ENCODE measurements around the gene NDUFA13.

Gene NDUFA13

GRCh38 chr19:19515642-19516519 lies at the start of gene NDUFA13:
NDUFA13 (plus strand) TSS chr19:19516225; CDS start chr19:19516239, 14 bp downstream.
- peak within 1 kb of the TSS; percentile 33; the same call in 1 of the 2 replicates for H3K27ac ChIP-seq (ENCODE audit: extremely low read depth, low read depth, low read length)
- CTCF ChIA-PET = interaction anchor here (0.7 to 1.2 kb wide), 5 partner anchors 27 to 332 kb away, joined by 3 to 4 read pairs (median 3); no protein-coding TSS in a partner anchor
- H3K4me1 ChIP-seq (ENCODE audit: control insufficient read depth, insufficient read depth, low read length) = no peaks in the 10 kb centered on the region
- H3K36me3 ChIP-seq (ENCODE audit: control insufficient read depth in 2 of 2, insufficient read depth in 1 of 2, low read length in 2 of 2) = peaks cover 15 to 27% of the 10 kb centered on the region in 2 experiments; a peak in 2 of 3 replicates
- H3K9me3 ChIP-seq (ENCODE audit: control insufficient read depth, insufficient read depth, low read depth, low read length) = no peaks in the 10 kb centered on the region
- H3K4me3 ChIP-seq (ENCODE audit: low read depth, low read length) = peak within 1 kb of the TSS; percentile 83
- POLR2A ChIA-PET = interaction anchor here (0.7 to 2.4 kb wide), 6 partner anchors 9 to 325 kb away, joined by 3 to 6 read pairs (median 3); partner anchors contain the start of genes GATAD2A and YJEFN3
- no peak for TF ChIP-seq ZNF549 (tag by site-specific recombination; IDR thresholded peaks at IDR 0.05)
- no peak for TF ChIP-seq ZNF148 (tag by site-specific recombination; IDR thresholded peaks at IDR 0.05; ENCODE audit: borderline replicate concordance)
- no peak for TF ChIP-seq ZNF132 (tag by site-specific recombination; IDR thresholded peaks at IDR 0.05; ENCODE audit: borderline replicate concordance)
- TF ChIP-seq ZNF560 (tag by site-specific recombination; IDR thresholded peaks at IDR 0.05; ENCODE audit: borderline replicate concordance) = no peak
- TF ChIP-seq ZNF202 (tag by site-specific recombination; IDR thresholded peaks at IDR 0.05; ENCODE audit: borderline replicate concordance) = no peak
- no peak for TF ChIP-seq SETDB1 (IDR thresholded peaks at IDR 0.05; ENCODE audit: insufficient read length, low read length)
- TF ChIP-seq ZNF292 (tag by site-specific recombination; IDR thresholded peaks at IDR 0.05; ENCODE audit: borderline replicate concordance, low read depth) = no peak
- no peak for TF ChIP-seq ZNF48 (tag by site-specific recombination; IDR thresholded peaks at IDR 0.05)
- 0 out of 2 replicates have a peak, but pooled peaks have one; percentile 36 for TF ChIP-seq ZEB2 (tag by site-specific recombination; IDR thresholded peaks at IDR 0.05)
- TF ChIP-seq HOXC10 (CRISPR knock-in tag; IDR thresholded peaks at IDR 0.05) = peak; percentile 78; the same call in 1 of the 2 replicates
- peak; percentile 97 for TF ChIP-seq ZBTB11 (tag by site-specific recombination; conservative IDR thresholded peaks at IDR 0.05; ENCODE audit: low read depth)
- TF ChIP-seq KLF1 (tag by site-specific recombination; IDR thresholded peaks at IDR 0.05) = peak; percentile 76
- peak; percentile 98 for TF ChIP-seq YY2 (tag by site-specific recombination; IDR thresholded peaks at IDR 0.05)
- TF ChIP-seq ZNF777 (tag by site-specific recombination; IDR thresholded peaks at IDR 0.05; ENCODE audit: borderline replicate concordance) = no peak
- TF ChIP-seq ZNF629 (tag by site-specific recombination; IDR thresholded peaks at IDR 0.05) = peak; percentile 84
- TF ChIP-seq CTCF (tag by site-specific recombination; IDR thresholded peaks at IDR 0.05) = no peak
- no peak for TF ChIP-seq ZNF214 (tag by site-specific recombination; IDR thresholded peaks at IDR 0.05; ENCODE audit: borderline replicate concordance)
- no peak for TF ChIP-seq ZIC2 (tag by site-specific recombination; IDR thresholded peaks at IDR 0.05)
- peak; percentile 97 for TF ChIP-seq YY1 (tag by site-specific recombination; IDR thresholded peaks at IDR 0.05)
- TF ChIP-seq, protein P1, sequence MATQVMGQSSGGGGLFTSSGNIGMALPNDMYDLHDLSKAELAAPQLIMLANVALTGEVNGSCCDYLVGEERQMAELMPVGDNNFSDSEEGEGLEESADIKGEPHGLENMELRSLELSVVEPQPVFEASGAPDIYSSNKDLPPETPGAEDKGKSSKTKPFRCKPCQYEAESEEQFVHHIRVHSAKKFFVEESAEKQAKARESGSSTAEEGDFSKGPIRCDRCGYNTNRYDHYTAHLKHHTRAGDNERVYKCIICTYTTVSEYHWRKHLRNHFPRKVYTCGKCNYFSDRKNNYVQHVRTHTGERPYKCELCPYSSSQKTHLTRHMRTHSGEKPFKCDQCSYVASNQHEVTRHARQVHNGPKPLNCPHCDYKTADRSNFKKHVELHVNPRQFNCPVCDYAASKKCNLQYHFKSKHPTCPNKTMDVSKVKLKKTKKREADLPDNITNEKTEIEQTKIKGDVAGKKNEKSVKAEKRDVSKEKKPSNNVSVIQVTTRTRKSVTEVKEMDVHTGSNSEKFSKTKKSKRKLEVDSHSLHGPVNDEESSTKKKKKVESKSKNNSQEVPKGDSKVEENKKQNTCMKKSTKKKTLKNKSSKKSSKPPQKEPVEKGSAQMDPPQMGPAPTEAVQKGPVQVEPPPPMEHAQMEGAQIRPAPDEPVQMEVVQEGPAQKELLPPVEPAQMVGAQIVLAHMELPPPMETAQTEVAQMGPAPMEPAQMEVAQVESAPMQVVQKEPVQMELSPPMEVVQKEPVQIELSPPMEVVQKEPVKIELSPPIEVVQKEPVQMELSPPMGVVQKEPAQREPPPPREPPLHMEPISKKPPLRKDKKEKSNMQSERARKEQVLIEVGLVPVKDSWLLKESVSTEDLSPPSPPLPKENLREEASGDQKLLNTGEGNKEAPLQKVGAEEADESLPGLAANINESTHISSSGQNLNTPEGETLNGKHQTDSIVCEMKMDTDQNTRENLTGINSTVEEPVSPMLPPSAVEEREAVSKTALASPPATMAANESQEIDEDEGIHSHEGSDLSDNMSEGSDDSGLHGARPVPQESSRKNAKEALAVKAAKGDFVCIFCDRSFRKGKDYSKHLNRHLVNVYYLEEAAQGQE (tag by site-specific recombination; IDR thresholded peaks at IDR 0.05) = peak; percentile 18; the same call in 1 of the 2 replicates
- no peak for TF ChIP-seq ZNF571 (tag by site-specific recombination; IDR thresholded peaks at IDR 0.05)
- TF ChIP-seq MYNN (tag by site-specific recombination; IDR thresholded peaks at IDR 0.05; ENCODE audit: borderline replicate concordance) = no peak
- TF ChIP-seq, protein P2, sequence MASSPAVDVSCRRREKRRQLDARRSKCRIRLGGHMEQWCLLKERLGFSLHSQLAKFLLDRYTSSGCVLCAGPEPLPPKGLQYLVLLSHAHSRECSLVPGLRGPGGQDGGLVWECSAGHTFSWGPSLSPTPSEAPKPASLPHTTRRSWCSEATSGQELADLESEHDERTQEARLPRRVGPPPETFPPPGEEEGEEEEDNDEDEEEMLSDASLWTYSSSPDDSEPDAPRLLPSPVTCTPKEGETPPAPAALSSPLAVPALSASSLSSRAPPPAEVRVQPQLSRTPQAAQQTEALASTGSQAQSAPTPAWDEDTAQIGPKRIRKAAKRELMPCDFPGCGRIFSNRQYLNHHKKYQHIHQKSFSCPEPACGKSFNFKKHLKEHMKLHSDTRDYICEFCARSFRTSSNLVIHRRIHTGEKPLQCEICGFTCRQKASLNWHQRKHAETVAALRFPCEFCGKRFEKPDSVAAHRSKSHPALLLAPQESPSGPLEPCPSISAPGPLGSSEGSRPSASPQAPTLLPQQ (tag by site-specific recombination; IDR thresholded peaks at IDR 0.05) = peak; percentile 82
